ENCODE measurements around the gene CRACDL.

Gene CRACDL

DNA sequence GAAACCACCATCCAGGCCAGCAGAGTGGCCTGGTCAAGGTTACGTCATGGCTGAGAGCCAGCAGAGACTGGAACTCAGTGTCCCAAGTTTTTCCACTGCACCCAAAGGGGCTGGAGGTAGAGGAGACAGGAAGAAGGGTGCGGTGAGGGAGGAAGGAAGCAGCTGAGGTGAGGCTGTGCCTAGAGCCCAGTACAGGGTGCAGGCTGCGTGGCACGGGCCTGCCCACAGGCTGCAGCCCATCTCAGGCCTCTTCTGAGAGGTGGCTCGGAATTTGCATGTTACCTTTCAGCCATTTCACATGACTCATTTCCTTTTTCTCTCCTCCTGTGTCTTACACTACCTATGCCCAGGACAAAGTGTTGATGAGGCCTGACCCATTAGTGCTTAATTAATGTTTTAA is 191.4 kb downstream of the CRACDL start:
- no peak for DNase-seq
